Liver (tissue), 9 donors: ENCODE results near the gene IRF2. TPM values are rescaled to one million over a fixed set of nuclear protein-coding genes. Genes with fewer than 3 reads are reported as not detected.

Source experiments
- DNase-seq: peaks from one replicate; pipeline ENCODE4 v3.0.0-alpha.2; 2017; ENCODE audit warnings: low spot score
- H3K27ac ChIP-seq, 2 donors: one replicate each; pipeline ENCODE4 v1.7.0; 2013; ENCODE audit warnings: inconsistent platforms in 2 of 2, low read length in 2 of 2, control low read depth in 1 of 2, low read depth in 1 of 2, mild to moderate bottlenecking in 1 of 2
- H3K27me3 ChIP-seq, 4 donors: one replicate each; pipeline versions ENCODE4 v1.6.1 to v1.7.0; 2013; ENCODE audit warnings: low read length in 3 of 4, inconsistent platforms in 1 of 4, mild to moderate bottlenecking in 1 of 4, moderate library complexity in 1 of 4; ENCODE audit not compliant: control insufficient read depth in 4 of 4, insufficient read depth in 4 of 4
- H3K36me3 ChIP-seq, 4 donors: one replicate each; pipeline versions ENCODE4 v1.6.1 to v1.7.0; 2013; ENCODE audit warnings: low read length in 3 of 4, mild to moderate bottlenecking in 3 of 4, low read depth in 1 of 4, moderate library complexity in 1 of 4; ENCODE audit not compliant: control insufficient read depth in 4 of 4, insufficient read depth in 3 of 4
- H3K4me1 ChIP-seq, 4 donors: one replicate each; pipeline versions ENCODE4 v1.6.1 to v1.7.0; 2013; ENCODE audit warnings: low read length in 3 of 4, mild to moderate bottlenecking in 3 of 4, moderate library complexity in 1 of 4; ENCODE audit not compliant: control insufficient read depth in 4 of 4, insufficient read depth in 4 of 4
- H3K4me3 ChIP-seq, 3 donors: one replicate each; pipeline versions ENCODE4 v1.6.1 to v1.7.0; 2013; ENCODE audit warnings: low read length in 3 of 3, control low read depth in 1 of 3, low read depth in 1 of 3, mild to moderate bottlenecking in 1 of 3
- H3K9ac ChIP-seq, 2 donors: one replicate each; pipeline ENCODE4 v1.7.0; 2013; ENCODE audit warnings: low read length in 2 of 2, mild to moderate bottlenecking in 2 of 2, moderate library complexity in 2 of 2, control low read depth in 1 of 2, low read depth in 1 of 2
- H3K9me3 ChIP-seq, 4 donors: one replicate each; pipeline versions ENCODE4 v1.6.1 to v1.7.0; 2013; ENCODE audit warnings: low read length in 3 of 4; ENCODE audit not compliant: control insufficient read depth in 4 of 4
- EGR1 ChIP-seq, 2 donors: IDR thresholded peaks; 2 replicates each; pipeline ENCODE4 v1.6.1; 2016 to 2018; ENCODE audit warnings: antibody characterized with exemption in 2 of 2, low read depth in 2 of 2
- FOXA1 ChIP-seq: IDR thresholded peaks from 2 replicates; pipeline ENCODE4 v1.6.1; 2016; ENCODE audit warnings: antibody characterized with exemption
- FOXA2 ChIP-seq: IDR thresholded peaks from 2 replicates; pipeline ENCODE4 v1.6.1; 2016; ENCODE audit warnings: antibody characterized with exemption
- GABPA ChIP-seq, 2 donors: IDR thresholded peaks in 1 of 2; conservative IDR thresholded peaks in 1 of 2; 2 replicates each; pipeline ENCODE4 v1.6.1; 2016; ENCODE audit warnings: antibody characterized with exemption in 2 of 2, mild to moderate bottlenecking in 1 of 2, moderate library complexity in 1 of 2
- HNF4A ChIP-seq, 2 donors: conservative IDR thresholded peaks; 2 replicates each; pipeline ENCODE4 v1.6.1; 2016; ENCODE audit warnings: antibody characterized with exemption in 2 of 2, mild to moderate bottlenecking in 2 of 2
- HNF4G ChIP-seq: IDR thresholded peaks from 2 replicates; pipeline ENCODE4 v1.6.1; 2016; ENCODE audit warnings: antibody characterized with exemption
- JUND ChIP-seq, 2 donors: IDR thresholded peaks; 2 replicates each; pipeline ENCODE4 v1.6.1; 2016; ENCODE audit warnings: antibody characterized with exemption in 2 of 2
- NR2F2 ChIP-seq: IDR thresholded peaks from 2 replicates; pipeline ENCODE4 v1.6.1; 2016; ENCODE audit warnings: antibody characterized with exemption
- RAD21 ChIP-seq, 2 donors: IDR thresholded peaks; 2 replicates each; pipeline ENCODE4 v1.6.1; 2016; ENCODE audit warnings: antibody characterized with exemption in 2 of 2, mild to moderate bottlenecking in 2 of 2
- RXRA ChIP-seq, 2 donors: IDR thresholded peaks; 2 replicates each; pipeline ENCODE4 v1.6.1; 2017 to 2018; ENCODE audit warnings: antibody characterized with exemption in 2 of 2, mild to moderate bottlenecking in 1 of 2
- SP1 ChIP-seq: IDR thresholded peaks from 2 replicates; pipeline ENCODE4 v1.6.1; 2018; ENCODE audit warnings: antibody characterized with exemption, mild to moderate bottlenecking
- TAF1 ChIP-seq: conservative IDR thresholded peaks from 2 replicates; pipeline ENCODE4 v1.6.1; 2016; ENCODE audit warnings: antibody characterized with exemption, mild to moderate bottlenecking
- YY1 ChIP-seq: IDR thresholded peaks from 2 replicates; pipeline ENCODE4 v1.6.1; 2016; ENCODE audit warnings: antibody characterized with exemption, mild to moderate bottlenecking
- WGBS: extraction: QIAGEN DNeasy Blood & Tissue Kit; methylation state at CpG from one replicate; pipeline ENCODE4 v1.1.7; 2013; 5-methylcytosine and 5-hydroxymethylcytosine counted together
- polyA plus RNA-seq, 2 donors: library from polyadenylated mRNA; stranded (reverse) in 1 of 2; unstranded in 1 of 2; fragments of 200-250 nt in 1 of 2; fragments of >200 nt in 1 of 2; fragmentation: Nextera tagmentation in 1 of 2; extraction: Ambion mirVana in 1 of 2; gene quantifications; one replicate each; pipeline versions ENCODE4 v1.2.1 to v1.2.3, GENCODE V29; 2013 to 2015
- total RNA-seq, 2 donors: library from RNA; depleted of rRNA; stranded (reverse); fragments of >200 nt; gene quantifications; one replicate each; pipeline ENCODE4 v1.2.3, GENCODE V29; 2014
- TF ChIP-seq, protein P1 (sequence below): IDR thresholded peaks from 2 replicates; pipeline ENCODE4 v1.6.1; 2016; ENCODE audit warnings: antibody characterized with exemption, mild to moderate bottlenecking
- TF ChIP-seq, protein P2 (sequence below): IDR thresholded peaks from 2 replicates; pipeline ENCODE4 v1.6.1; 2016; ENCODE audit warnings: antibody characterized with exemption
- TF ChIP-seq, protein P3 (sequence below): IDR thresholded peaks from 2 replicates; pipeline ENCODE4 v1.6.1; 2016; ENCODE audit warnings: antibody characterized with exemption
- TF ChIP-seq, protein P4 (sequence below): fragments of 150-350 bp; IDR thresholded peaks from 2 replicates; pipeline ENCODE4 v1.5.1; 2017; ENCODE audit warnings: improper control_type of control experiment, low read depth, low read length; ENCODE audit not compliant: missing input control
- TF ChIP-seq, protein P5 (sequence below): IDR thresholded peaks from 2 replicates; pipeline ENCODE4 v1.6.1; 2016; ENCODE audit warnings: antibody characterized with exemption
- donor health status: healthy.
- donor health status: healthy.
- donor health status: healthy.
- donor health status: healthy.
- donor health status: healthy.

The IRF2 gene
- total and polyA plus RNA-seq, 4 donors: 12.9 to 25.5 (median 22.2) TPM

DNA sequence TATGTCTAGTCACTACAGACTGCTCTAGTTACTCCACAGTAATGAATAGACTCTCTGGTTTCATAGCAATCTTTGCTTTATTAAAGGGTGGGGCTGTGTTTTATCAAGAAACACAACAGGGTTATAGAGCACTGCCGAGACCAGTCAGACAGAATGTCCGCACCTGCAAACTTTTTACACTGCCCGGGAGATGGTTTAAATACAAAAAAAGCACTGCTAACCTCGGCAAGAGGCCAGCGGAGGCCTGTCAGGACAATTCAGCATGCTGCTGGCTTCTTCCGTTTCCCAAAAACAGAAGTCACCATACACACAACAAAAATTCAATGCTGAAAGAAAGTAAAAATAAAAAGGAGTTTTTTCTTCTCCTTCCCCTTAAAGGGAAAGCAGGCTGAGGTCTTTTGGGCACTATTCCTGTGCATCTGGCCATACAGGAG lies 67.4 kb downstream of the IRF2 start:
- Histone ChIP-seq H3K9me3 (no peaks in the 10 kb centered on the region), H3K4me3 (no peak overlapping the region), H3K9ac (no peak overlapping the region), H3K27me3 (no peaks in the 10 kb centered on the region), H3K4me1 (no peaks in the 10 kb centered on the region), H3K27ac (no peak overlapping the region), H3K36me3 (peaks cover 11 to 50% (median 47%) of the 10 kb centered on the region in 4 donors)
- 76% methylated on average over 6 of the region's 6 CpGs for WGBS
- no peak for DNase-seq
- TF ChIP-seq, protein P1, sequence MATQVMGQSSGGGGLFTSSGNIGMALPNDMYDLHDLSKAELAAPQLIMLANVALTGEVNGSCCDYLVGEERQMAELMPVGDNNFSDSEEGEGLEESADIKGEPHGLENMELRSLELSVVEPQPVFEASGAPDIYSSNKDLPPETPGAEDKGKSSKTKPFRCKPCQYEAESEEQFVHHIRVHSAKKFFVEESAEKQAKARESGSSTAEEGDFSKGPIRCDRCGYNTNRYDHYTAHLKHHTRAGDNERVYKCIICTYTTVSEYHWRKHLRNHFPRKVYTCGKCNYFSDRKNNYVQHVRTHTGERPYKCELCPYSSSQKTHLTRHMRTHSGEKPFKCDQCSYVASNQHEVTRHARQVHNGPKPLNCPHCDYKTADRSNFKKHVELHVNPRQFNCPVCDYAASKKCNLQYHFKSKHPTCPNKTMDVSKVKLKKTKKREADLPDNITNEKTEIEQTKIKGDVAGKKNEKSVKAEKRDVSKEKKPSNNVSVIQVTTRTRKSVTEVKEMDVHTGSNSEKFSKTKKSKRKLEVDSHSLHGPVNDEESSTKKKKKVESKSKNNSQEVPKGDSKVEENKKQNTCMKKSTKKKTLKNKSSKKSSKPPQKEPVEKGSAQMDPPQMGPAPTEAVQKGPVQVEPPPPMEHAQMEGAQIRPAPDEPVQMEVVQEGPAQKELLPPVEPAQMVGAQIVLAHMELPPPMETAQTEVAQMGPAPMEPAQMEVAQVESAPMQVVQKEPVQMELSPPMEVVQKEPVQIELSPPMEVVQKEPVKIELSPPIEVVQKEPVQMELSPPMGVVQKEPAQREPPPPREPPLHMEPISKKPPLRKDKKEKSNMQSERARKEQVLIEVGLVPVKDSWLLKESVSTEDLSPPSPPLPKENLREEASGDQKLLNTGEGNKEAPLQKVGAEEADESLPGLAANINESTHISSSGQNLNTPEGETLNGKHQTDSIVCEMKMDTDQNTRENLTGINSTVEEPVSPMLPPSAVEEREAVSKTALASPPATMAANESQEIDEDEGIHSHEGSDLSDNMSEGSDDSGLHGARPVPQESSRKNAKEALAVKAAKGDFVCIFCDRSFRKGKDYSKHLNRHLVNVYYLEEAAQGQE: no peak
- no peak for TF ChIP-seq HNF4G
- TF ChIP-seq FOXA2: no peak
- TF ChIP-seq RAD21 (IDR thresholded peaks at IDR 0.05): no peak
- TF ChIP-seq JUND (IDR thresholded peaks at IDR 0.05): no peak
- TF ChIP-seq, protein P2, sequence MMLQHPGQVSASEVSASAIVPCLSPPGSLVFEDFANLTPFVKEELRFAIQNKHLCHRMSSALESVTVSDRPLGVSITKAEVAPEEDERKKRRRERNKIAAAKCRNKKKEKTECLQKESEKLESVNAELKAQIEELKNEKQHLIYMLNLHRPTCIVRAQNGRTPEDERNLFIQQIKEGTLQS: no peak

DNA sequence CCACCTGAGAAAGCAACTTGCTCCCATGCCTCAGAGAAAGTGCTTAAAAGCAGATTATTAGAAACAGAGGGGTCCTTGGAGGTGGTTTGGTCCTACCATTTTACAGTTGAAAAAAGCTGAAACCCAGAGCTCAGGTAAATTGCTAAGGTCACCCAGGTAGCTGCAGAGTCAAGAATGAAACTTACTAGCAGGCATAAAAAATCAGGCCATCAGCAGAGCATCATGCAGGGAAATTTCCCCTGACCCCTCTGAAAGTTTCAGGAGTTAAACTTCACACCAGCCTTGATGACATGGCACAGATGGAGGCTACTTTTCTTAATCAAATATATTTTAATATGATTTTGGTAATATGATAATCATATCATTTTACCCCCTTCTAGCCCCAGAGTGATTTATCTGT lies 70.3 kb downstream of the IRF2 start:
- peaks cover 9 to 47% (median 45%) of the 10 kb centered on the region in 4 donors for H3K36me3 ChIP-seq

More for the DNA sequence above, 70.3 kb downstream of the IRF2 start:
- no peaks in the 10 kb centered on the region for H3K9me3 ChIP-seq
- no peak overlapping the region for H3K27ac ChIP-seq
- TF ChIP-seq FOXA2 (no peak), YY1 (no peak), GABPA (IDR thresholded peaks at IDR 0.05 in 1 of 2, conservative IDR thresholded peaks at IDR 0.05 in 1 of 2) (no peak), SP1 (no peak), JUND (IDR thresholded peaks at IDR 0.05) (no peak), FOXA1 (no peak), RXRA (IDR thresholded peaks at IDR 0.05) (no peak), RAD21 (IDR thresholded peaks at IDR 0.05) (no peak), HNF4G (no peak), EGR1 (IDR thresholded peaks at IDR 0.05; ENCODE audit: low read depth in 2 of 2) (no peak), HNF4A (conservative IDR thresholded peaks at IDR 0.05) (no peak), NR2F2 (no peak), TAF1 (no peak)
- TF ChIP-seq, protein P2: no peak
- TF ChIP-seq, protein P3, sequence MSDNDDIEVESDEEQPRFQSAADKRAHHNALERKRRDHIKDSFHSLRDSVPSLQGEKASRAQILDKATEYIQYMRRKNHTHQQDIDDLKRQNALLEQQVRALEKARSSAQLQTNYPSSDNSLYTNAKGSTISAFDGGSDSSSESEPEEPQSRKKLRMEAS: no peak
- TF ChIP-seq, protein P4, sequence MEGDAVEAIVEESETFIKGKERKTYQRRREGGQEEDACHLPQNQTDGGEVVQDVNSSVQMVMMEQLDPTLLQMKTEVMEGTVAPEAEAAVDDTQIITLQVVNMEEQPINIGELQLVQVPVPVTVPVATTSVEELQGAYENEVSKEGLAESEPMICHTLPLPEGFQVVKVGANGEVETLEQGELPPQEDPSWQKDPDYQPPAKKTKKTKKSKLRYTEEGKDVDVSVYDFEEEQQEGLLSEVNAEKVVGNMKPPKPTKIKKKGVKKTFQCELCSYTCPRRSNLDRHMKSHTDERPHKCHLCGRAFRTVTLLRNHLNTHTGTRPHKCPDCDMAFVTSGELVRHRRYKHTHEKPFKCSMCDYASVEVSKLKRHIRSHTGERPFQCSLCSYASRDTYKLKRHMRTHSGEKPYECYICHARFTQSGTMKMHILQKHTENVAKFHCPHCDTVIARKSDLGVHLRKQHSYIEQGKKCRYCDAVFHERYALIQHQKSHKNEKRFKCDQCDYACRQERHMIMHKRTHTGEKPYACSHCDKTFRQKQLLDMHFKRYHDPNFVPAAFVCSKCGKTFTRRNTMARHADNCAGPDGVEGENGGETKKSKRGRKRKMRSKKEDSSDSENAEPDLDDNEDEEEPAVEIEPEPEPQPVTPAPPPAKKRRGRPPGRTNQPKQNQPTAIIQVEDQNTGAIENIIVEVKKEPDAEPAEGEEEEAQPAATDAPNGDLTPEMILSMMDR: no peak
- TF ChIP-seq, protein P5, sequence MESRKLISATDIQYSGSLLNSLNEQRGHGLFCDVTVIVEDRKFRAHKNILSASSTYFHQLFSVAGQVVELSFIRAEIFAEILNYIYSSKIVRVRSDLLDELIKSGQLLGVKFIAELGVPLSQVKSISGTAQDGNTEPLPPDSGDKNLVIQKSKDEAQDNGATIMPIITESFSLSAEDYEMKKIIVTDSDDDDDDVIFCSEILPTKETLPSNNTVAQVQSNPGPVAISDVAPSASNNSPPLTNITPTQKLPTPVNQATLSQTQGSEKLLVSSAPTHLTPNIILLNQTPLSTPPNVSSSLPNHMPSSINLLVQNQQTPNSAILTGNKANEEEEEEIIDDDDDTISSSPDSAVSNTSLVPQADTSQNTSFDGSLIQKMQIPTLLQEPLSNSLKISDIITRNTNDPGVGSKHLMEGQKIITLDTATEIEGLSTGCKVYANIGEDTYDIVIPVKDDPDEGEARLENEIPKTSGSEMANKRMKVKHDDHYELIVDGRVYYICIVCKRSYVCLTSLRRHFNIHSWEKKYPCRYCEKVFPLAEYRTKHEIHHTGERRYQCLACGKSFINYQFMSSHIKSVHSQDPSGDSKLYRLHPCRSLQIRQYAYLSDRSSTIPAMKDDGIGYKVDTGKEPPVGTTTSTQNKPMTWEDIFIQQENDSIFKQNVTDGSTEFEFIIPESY: no peak
- TF ChIP-seq, protein P1: no peak
- no peaks in the 10 kb centered on the region for H3K27me3 ChIP-seq
- no peak for DNase-seq
- peaks cover 3 to 9% (median 6%) of the 10 kb centered on the region in 4 donors for H3K4me1 ChIP-seq
- no peak overlapping the region for H3K9ac ChIP-seq
- no peak overlapping the region for H3K4me3 ChIP-seq
